Measurements from ENCODE around the gene SAMD13. TPM values are rescaled to one million over a fixed set of nuclear protein-coding genes. Genes with fewer than 3 reads are reported as not detected.

The SAMD13 gene
- total RNA-seq, 1 experiment from 2014 or later: 1.7 TPM

DNA sequence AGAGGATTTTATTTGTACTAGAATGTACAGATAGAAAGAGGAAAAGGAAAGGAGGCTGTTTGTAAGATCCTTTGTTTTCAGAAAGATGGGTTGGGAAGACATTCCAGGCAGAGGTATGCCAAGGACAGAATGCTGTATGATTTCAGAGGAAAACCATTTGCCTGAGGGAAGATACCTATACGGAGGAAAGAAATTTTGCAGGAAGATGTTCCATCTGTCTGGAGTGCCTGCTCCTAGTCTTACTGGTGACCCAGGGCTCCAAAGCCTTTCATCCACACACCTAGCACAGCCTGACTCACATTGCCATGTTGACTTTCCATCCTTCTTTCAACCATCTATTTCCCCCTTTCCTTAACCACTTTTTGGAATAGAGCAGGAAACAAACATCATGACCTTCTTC, 18.2 kb downstream of the SAMD13 start:
- Mint-ChIP-seq H3K27me3 (ENCODE audit: unreplicated experiment) (no peaks in the 10 kb centered on the region), H3K4me3 (ENCODE audit: low read depth, unreplicated experiment) (no peak overlapping the region), H3K4me1 (ENCODE audit: low read depth, unreplicated experiment) (no peaks in the 10 kb centered on the region), H3K36me3 (ENCODE audit: insufficient read depth, unreplicated experiment) (no peaks in the 10 kb centered on the region), H3K27ac (ENCODE audit: unreplicated experiment) (no peak overlapping the region), H3K9me3 (ENCODE audit: low read depth, unreplicated experiment) (peaks cover 3% of the 10 kb centered on the region)
- DNase-seq: no peak
- CTCF ChIA-PET: no interaction called here
- no TSS peak for BruUV-seq (replicated peaks)
- TF ChIP-seq, protein P1, sequence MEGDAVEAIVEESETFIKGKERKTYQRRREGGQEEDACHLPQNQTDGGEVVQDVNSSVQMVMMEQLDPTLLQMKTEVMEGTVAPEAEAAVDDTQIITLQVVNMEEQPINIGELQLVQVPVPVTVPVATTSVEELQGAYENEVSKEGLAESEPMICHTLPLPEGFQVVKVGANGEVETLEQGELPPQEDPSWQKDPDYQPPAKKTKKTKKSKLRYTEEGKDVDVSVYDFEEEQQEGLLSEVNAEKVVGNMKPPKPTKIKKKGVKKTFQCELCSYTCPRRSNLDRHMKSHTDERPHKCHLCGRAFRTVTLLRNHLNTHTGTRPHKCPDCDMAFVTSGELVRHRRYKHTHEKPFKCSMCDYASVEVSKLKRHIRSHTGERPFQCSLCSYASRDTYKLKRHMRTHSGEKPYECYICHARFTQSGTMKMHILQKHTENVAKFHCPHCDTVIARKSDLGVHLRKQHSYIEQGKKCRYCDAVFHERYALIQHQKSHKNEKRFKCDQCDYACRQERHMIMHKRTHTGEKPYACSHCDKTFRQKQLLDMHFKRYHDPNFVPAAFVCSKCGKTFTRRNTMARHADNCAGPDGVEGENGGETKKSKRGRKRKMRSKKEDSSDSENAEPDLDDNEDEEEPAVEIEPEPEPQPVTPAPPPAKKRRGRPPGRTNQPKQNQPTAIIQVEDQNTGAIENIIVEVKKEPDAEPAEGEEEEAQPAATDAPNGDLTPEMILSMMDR (IDR thresholded peaks at IDR 0.05; ENCODE audit: unreplicated experiment): no peak
- intact Hi-C loops (cut with micrococcal nuclease; ENCODE audit: unreplicated experiment): no loop called here

DNA sequence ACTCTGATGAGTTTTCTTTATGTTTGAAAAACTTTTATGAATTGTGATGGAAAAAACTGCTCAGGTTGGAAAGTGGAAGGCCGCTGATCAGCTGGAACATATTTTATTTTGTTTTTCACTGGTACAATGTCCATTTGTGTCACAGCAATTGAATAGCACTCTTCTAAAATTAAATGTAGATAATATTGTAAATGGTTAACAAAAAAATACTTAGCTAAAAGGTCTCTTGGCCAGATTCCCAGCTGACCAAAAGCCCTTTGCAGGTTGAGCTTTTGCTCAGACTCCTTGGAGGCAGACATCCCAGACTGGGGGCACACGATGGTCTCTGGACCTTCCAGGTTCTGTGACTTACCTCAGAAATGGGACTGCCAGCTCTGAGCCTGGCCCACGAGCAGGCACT, 26.3 kb downstream of the SAMD13 start:
- no peaks in the 10 kb centered on the region for H3K36me3 Mint-ChIP-seq (ENCODE audit: insufficient read depth, unreplicated experiment)
- CTCF ChIA-PET: no interaction called here
- intact Hi-C loops (cut with micrococcal nuclease; ENCODE audit: unreplicated experiment): no loop called here

DNA sequence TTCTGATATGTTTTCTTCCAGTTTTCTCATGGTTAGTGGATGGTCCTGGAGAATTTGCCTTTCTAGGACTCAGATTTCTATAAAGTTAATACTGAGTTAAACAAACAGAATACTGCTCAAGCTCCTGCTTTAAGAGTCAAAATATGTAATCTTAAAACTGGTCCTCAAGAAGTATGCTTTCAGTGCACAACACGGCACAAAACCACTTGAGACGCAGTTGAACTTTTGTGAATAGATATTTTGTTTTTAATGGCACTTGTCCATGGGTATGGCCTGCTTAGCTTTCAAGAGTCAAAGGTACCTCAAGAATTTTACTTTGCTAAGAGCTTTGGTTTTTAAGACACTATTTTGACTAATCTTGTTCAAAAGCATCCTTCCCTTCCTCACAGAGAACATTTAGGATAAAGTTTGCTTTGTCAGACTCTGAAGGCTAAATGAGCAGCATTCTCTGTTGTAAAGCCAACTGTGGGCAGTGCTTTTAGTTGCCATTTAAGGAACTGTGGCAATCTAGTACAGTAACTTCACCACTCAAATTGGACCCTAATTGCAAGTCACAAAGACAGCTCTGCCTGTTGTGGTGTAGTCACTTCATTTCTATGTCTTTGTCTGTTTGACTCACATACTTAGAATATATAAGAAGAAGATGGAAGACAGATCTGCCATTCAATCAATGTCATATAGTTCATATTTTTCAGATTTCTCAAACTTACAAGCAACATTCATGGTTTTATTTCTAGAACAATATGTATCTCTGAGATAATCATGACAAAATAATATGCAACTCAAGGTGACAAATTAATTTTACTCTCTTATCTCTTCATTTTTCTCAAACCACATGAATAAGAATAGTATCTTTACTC, 28.8 kb downstream of the SAMD13 start:
- BruUV-seq (replicated peaks): no TSS peak
- Mint-ChIP-seq H3K36me3 (ENCODE audit: insufficient read depth, unreplicated experiment) (no peaks in the 10 kb centered on the region), H3K4me3 (ENCODE audit: low read depth, unreplicated experiment) (no peak overlapping the region), H3K27me3 (ENCODE audit: unreplicated experiment) (no peaks in the 10 kb centered on the region), H3K9me3 (ENCODE audit: low read depth, unreplicated experiment) (peaks cover 3% of the 10 kb centered on the region), H3K27ac (ENCODE audit: unreplicated experiment) (no peak overlapping the region), H3K4me1 (ENCODE audit: low read depth, unreplicated experiment) (peaks cover 31% of the 10 kb centered on the region)
- DNase-seq: no peak
- TF ChIP-seq, protein P1 (IDR thresholded peaks at IDR 0.05; ENCODE audit: unreplicated experiment): no peak
- intact Hi-C loops (cut with micrococcal nuclease; ENCODE audit: unreplicated experiment): no loop called here
- CTCF ChIA-PET: no interaction called here

More for the DNA sequence above, 26.3 kb downstream of the SAMD13 start:
- Mint-ChIP-seq H3K27me3 (ENCODE audit: unreplicated experiment) (no peaks in the 10 kb centered on the region), H3K4me1 (ENCODE audit: low read depth, unreplicated experiment) (peaks cover 19% of the 10 kb centered on the region), H3K9me3 (ENCODE audit: low read depth, unreplicated experiment) (peaks cover 3% of the 10 kb centered on the region), H3K4me3 (ENCODE audit: low read depth, unreplicated experiment) (no peak overlapping the region), H3K27ac (ENCODE audit: unreplicated experiment) (peak overlapping the region; percentile 16)
- no TSS peak for BruUV-seq (replicated peaks)
- TF ChIP-seq, protein P1 (IDR thresholded peaks at IDR 0.05; ENCODE audit: unreplicated experiment): no peak
- no peak for DNase-seq

DNA sequence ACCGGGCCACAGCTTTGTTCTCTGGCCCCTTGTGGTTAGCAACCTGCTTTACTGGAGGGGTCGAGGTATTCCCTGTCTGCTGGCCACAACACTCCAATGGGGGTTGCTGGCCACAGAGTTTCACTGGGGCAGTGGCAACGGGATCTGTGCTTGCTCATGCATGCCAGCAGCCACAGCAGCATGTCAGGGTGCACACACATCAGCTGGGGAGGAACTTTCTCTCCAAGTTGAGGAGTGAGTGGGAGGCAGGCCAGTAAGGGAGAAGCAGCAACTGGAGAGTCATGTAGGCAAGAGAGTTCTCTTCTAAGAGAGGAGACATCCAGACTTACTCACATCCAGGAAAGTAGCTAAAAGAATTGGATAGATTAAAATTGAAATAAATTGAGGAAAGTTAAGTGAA, 38.0 kb downstream of the SAMD13 start:
- Mint-ChIP-seq H3K27me3 (ENCODE audit: unreplicated experiment) (no peaks in the 10 kb centered on the region), H3K27ac (ENCODE audit: unreplicated experiment) (no peak overlapping the region), H3K36me3 (ENCODE audit: insufficient read depth, unreplicated experiment) (no peaks in the 10 kb centered on the region), H3K9me3 (ENCODE audit: low read depth, unreplicated experiment) (peaks cover 10% of the 10 kb centered on the region), H3K4me3 (ENCODE audit: low read depth, unreplicated experiment) (no peak overlapping the region), H3K4me1 (ENCODE audit: low read depth, unreplicated experiment) (no peaks in the 10 kb centered on the region)
- no TSS peak for BruUV-seq (replicated peaks)
- TF ChIP-seq, protein P1 (IDR thresholded peaks at IDR 0.05; ENCODE audit: unreplicated experiment): no peak
- DNase-seq: no peak
- CTCF ChIA-PET: no interaction called here
- intact Hi-C loops (cut with micrococcal nuclease; ENCODE audit: unreplicated experiment): no loop called here
